ENCODE results near the gene ARMC10.

DNA sequence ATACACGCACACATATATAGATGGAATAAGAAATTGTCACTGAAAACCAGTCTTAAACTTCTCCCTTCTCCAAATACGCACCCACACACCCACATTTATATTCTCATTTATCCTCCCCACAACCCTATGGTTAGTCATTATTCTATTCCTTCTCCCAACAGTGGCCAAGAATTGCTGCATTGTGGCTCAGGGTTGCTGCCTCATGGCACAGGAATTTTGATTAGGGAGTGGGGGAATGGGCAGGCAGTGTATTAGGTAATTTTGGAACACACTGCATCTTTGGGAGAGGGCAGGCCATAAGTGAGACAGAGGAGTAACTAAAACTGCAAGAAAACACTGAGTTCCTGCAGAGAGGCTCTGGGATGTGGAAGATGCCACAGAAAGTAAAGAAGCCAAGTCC is 38.2 kb downstream of the ARMC10 start:
- TF ChIP-seq POLR2A (IDR thresholded peaks at IDR 0.05) (no peak), POLR2AphosphoS5 (IDR thresholded peaks at IDR 0.05) (no peak)
- TF ChIP-seq, protein P1, sequence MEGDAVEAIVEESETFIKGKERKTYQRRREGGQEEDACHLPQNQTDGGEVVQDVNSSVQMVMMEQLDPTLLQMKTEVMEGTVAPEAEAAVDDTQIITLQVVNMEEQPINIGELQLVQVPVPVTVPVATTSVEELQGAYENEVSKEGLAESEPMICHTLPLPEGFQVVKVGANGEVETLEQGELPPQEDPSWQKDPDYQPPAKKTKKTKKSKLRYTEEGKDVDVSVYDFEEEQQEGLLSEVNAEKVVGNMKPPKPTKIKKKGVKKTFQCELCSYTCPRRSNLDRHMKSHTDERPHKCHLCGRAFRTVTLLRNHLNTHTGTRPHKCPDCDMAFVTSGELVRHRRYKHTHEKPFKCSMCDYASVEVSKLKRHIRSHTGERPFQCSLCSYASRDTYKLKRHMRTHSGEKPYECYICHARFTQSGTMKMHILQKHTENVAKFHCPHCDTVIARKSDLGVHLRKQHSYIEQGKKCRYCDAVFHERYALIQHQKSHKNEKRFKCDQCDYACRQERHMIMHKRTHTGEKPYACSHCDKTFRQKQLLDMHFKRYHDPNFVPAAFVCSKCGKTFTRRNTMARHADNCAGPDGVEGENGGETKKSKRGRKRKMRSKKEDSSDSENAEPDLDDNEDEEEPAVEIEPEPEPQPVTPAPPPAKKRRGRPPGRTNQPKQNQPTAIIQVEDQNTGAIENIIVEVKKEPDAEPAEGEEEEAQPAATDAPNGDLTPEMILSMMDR (IDR thresholded peaks at IDR 0.05): no peak

Measured in gastroesophageal sphincter (tissue), 3 donors.